Myocyte (in vitro differentiated cells): Measurements from ENCODE around the gene ZC3HAV1. TPM values are rescaled to one million over a fixed set of nuclear protein-coding genes. Genes with fewer than 3 reads are reported as not detected.
"Not testable (repeated sequence)": the region's sequence is repeated elsewhere in the genome, so short reads cannot be mapped to it uniquely, and the experiment has no call there.

Experiments
- DNase-seq: peaks from one replicate; pipeline ENCODE4 v3.0.0-alpha.2; 2012; ENCODE audit warnings: low read depth
- total RNA-seq: library from RNA; depleted of rRNA; stranded (reverse); fragments of >200 nt; gene quantifications from 2 replicates; pipeline ENCODE4 v1.2.3, GENCODE V29; 2014

Gene ZC3HAV1
- total RNA-seq, 1 donor from 2014 or later: 29.7 TPM

DNA sequence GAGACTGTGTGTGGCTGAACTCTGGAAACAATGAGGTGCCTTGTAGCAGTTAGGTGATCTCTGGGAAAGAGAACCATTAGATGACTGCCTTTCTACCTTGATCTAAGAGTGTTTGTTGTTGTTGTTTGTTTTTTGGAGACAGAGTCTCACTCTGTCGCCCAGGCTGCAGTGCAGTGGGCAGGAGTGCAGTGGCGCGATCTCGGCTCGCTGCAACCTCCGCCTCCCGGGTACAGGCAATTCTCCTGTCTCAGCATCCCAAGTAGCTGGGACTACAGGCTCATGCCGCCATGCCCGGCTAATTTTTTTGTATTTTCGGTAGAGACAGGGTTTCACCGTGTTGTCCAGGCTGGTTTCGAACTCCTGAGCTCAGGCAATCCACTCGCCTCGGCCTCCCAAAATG is 54.9 kb downstream of the ZC3HAV1 start:
- DNase-seq: not testable (repeated sequence)

- DNase-seq: peak; percentile 25
These were observed 55.4 kb downstream of the ZC3HAV1 start for GRCh38 chr7:139054101-139054500.

DNA sequence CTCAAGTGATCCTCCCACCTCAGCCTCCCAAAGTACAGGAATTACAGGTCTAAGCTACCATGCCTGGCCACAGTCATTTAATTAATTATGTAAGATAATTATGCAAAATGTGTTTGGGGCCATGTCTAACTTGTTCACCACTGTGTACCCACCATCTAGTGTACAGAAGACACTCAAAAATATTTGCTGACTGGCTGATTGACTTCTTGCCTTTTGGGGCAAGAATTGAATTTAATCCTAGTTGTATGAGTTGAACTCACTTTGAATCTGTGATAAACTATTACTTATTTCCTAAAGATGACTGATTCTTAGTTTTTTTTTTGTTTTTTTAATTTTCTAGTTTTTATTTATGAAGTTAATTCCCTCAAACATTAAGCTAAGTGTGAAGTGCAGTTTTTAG is 57.9 kb downstream of the ZC3HAV1 start:
- DNase-seq: no peak

DNA sequence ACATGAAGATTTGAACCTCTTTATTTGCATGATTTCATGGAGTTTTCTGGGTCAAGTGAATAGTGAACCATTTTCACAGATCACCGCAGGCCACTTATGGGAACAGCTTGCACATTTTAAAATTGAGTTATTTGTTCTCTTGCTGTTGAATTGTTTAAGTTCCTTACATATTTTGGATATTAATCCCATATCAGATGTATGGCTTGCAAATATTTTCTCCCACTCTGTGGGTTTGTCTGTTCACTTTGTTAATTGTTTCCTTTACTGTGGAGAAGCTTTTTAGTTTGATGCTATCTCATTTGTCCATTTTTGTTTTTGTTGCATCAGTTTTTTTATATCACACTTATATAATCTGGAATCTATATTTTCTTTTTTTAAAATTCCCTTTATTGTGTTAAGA is 59.6 kb downstream of the ZC3HAV1 start:
- no peak for DNase-seq

- no peak for DNase-seq
These were observed 60.4 kb downstream of the ZC3HAV1 start for GRCh38 chr7:139049111-139049510.

- DNase-seq: no peak
These were observed 61.5 kb downstream of the ZC3HAV1 start for GRCh38 chr7:139047970-139048369.

- no peak for DNase-seq
These were observed 63.4 kb downstream of the ZC3HAV1 start for GRCh38 chr7:139046143-139046542.

DNA sequence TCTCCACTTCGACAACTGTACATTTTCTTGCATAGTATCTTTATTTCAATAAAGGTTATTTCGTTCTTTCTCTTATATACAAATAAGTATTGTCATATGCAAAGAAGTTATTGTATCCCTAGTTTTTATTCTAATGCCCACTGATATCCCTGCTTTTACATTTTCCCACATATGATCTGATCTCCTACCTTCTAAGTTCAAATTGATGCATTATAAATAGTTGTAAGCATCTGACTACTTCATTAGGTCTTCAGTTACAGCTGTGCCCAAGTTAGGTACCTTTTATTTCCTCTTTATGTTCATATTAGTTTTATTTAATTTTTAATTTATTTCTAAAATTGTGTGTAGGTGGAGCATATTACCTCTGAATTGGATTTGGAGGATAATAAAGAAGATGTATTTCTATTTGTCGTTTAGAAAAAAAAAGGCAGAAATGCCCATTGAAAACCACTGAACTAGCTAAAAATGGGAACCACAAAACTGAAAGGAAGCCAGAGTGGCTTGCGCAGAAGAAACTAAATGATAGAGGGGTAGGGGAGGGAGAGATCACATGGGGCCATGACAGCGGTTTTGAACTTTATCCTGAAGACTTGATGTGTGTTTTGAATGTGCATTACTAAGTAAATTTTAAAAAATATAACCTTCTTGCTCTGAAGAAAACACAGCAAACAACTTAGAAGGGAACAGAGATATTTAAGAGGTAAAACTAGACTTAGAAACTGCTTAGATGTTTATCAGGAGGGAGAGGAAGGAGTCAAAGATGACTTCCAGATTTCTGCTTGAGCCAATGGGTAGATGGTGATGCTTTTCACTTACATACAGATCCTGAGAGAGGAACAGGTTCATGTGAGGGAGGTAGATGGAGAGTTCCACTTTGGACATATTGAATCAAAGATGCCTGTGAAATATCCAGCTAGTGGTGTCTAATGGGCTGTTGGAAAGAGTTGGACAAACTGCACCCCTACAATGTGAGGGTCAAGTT is 64.4 kb downstream of the ZC3HAV1 start:
- no peak for DNase-seq

- no peak for DNase-seq
These were observed 65.4 kb downstream of the ZC3HAV1 start for GRCh38 chr7:139043823-139044812.

DNA sequence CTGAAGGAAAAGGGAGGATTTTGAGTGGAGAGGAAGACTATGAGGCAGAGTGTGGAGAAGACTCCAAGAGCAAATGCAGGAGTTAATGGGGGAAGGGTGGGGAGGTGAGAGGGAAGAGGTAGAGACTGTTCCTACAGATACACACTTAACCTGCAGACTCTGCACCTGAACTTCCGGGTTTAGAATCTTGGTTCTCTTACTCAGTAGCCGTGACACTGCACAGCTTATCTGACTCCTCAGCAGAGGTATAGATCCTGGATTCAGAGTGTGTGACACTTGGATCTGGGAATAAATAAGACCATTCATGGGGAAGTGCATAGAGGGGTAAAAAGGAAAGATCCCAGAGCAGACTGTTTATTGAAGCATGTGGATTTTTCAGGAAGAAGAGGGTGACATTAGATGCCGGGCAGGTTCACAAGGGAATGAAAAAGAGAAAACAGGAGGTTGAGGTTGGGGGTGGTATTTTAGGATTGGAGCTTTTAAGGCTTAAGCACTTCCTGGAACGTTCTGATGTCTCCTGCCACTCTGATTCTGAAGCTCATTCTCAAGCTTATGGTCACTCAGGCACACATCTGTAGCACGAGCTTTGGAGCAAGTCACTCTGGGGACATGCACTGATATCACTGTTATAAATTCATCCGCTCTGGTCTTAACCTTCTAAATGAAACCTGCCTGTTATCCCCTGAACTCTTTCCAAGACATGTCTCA is 68.0 kb downstream of the ZC3HAV1 start:
- DNase-seq: no peak

GRCh38 chr7:139038691-139039090 is 70.8 kb downstream of the ZC3HAV1 start:
- no peak for DNase-seq

- DNase-seq: no peak
These were observed 72.6 kb downstream of the ZC3HAV1 start for GRCh38 chr7:139036901-139037300.

- peak; percentile 75 for DNase-seq
These were observed 73.8 kb downstream of the ZC3HAV1 start, which contains the start of gene ZC3HAV1L for GRCh38 chr7:139035586-139036353. Gene ZC3HAV1L, minus strand, starts transcription at chr7:139036042. Its CDS starts 25 bp downstream, at chr7:139036017.

GRCh38 chr7:139034855-139035585 is 74.5 kb downstream of the ZC3HAV1 start:
- peak; percentile 59 for DNase-seq

DNA sequence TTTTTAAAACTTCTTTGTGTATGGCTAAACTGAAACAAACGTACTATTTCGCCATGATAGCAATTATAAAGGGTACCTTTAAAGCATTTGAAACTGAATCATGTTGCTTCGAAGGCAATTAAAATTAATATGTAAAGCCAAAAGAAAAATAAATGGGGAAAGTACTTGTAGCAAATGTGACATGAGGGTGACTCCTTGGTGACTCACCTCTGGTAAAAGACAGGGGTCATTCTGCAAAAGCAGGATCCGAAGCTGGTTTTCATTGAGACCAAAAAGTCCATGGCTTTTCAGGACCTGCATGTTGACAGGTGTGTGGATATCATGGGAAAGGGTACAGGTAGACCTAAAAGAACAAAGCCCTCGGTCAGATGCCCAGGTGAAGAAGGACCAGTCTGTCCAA is 75.2 kb downstream of the ZC3HAV1 start:
- no peak for DNase-seq

GRCh38 chr7:139033346-139034114 is 76.0 kb downstream of the ZC3HAV1 start:
- DNase-seq: no peak

DNA sequence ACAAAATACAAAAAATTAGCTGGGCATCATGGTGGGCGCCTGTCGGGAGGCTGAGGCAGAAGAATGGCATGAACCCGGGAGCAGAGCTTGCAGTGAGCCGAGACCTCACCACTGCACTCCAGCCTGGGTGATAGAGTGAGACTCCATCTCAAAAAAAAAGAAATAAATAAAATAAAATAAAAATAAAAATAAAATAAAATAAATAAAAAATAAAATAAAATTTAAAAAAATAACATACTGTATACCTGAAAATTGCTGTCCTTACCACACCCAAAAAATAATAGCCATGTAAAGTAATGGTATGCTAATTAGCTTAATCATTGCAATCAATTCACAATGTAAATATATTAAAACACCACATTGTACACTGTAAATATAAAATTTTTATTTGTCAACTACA is 77.0 kb downstream of the ZC3HAV1 start:
- no peak for DNase-seq

GRCh38 chr7:139029353-139029752 is 80.2 kb downstream of the ZC3HAV1 start:
- no peak for DNase-seq

DNA sequence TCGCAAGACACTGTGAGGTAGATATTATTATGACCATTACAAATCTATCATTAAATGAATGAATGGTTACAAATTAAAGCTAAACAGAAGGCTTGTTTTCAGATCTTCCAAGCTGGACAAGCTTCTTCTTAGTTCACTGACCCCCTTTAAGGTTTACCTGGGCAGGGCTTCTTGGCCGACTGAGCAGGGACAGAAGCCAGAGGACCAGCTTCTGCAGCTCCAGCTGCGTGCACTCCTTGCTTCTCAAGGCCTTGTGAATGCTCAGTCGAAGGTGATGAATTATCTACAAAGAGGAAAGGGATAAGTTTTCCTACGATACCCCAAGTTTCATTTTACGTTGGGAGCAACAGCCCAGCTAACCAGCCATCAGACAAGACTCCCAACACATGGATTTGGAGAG is 83.0 kb downstream of the ZC3HAV1 start:
- no peak for DNase-seq
